CD14-positive monocyte (primary cell): ENCODE data around the gene ACTG1. TPM values are rescaled to one million over a fixed set of nuclear protein-coding genes. Genes with fewer than 3 reads are reported as not detected.

Experiments
- DNase-seq, 3 donors: peaks; one replicate each; pipeline ENCODE4 v3.0.0-alpha.2; 2011 to 2022
- H2AFZ ChIP-seq: 2 replicates; pipeline ENCODE4 v1.6.0; 2012; ENCODE audit warnings: mild to moderate bottlenecking, low read depth, low read length, inconsistent platforms; ENCODE audit not compliant: insufficient read depth, poor library complexity, severe bottlenecking
- H3K27ac ChIP-seq, 2 donors: 1 replicate in 1 of 2; 2 replicates in 1 of 2; pipeline ENCODE4 v1.5.1; 2012 to 2013; ENCODE audit warnings: low read length in 2 of 2, control low read depth in 1 of 2, inconsistent platforms in 1 of 2, low read depth in 1 of 2, mild to moderate bottlenecking in 1 of 2
- H3K27me3 ChIP-seq, 2 donors: one replicate each; pipeline versions ENCODE4 v1.6.0 to v1.6.1; 2011 to 2013; ENCODE audit warnings: low read length in 2 of 2; ENCODE audit not compliant: control insufficient read depth in 2 of 2, insufficient read depth in 2 of 2
- H3K36me3 ChIP-seq, 2 donors: replicated peaks in 1 of 2; 1 replicate in 1 of 2; 2 replicates in 1 of 2; pipeline versions ENCODE4 v1.5.1 to v1.6.1; 2012 to 2013; ENCODE audit warnings: low read length in 2 of 2, control low read depth in 1 of 2, inconsistent platforms in 1 of 2, mild to moderate bottlenecking in 1 of 2; ENCODE audit not compliant: insufficient read depth in 2 of 2, control insufficient read depth in 1 of 2
- H3K4me1 ChIP-seq, 2 donors: 1 replicate in 1 of 2; 2 replicates in 1 of 2; pipeline versions ENCODE4 v1.5.1 to v1.6.1; 2012 to 2013; ENCODE audit warnings: low read length in 2 of 2, control low read depth in 1 of 2, inconsistent platforms in 1 of 2, mild to moderate bottlenecking in 1 of 2, moderate library complexity in 1 of 2; ENCODE audit not compliant: insufficient read depth in 2 of 2, control insufficient read depth in 1 of 2
- H3K4me2 ChIP-seq: replicated peaks from 2 replicates; pipeline ENCODE3; 2012; ENCODE audit warnings: low read length, moderate library complexity, mild to moderate bottlenecking; ENCODE audit not compliant: poor library complexity, severe bottlenecking; ENCODE audit errors: extremely low read depth
- H3K4me3 ChIP-seq, 3 experiments: fragments of 200-600 bp in 1 of 3; sonication (generic) in 1 of 3; replicated peaks in 1 of 3; 1 replicate in 2 of 3; 2 replicates in 1 of 3; pipeline ENCODE4 v1.5.1; 2011 to 2013; ENCODE audit warnings: low read length in 3 of 3, mild to moderate bottlenecking in 3 of 3, control low read depth in 2 of 3, low read depth in 2 of 3, inconsistent platforms in 1 of 3, moderate library complexity in 1 of 3
- H3K79me2 ChIP-seq: 2 replicates; pipeline ENCODE4 v1.6.0; 2012; ENCODE audit warnings: mild to moderate bottlenecking, control low read depth, inconsistent platforms, low read length, moderate library complexity; ENCODE audit not compliant: insufficient read depth
- H3K9ac ChIP-seq: 2 replicates; pipeline ENCODE4 v1.6.0; 2017; ENCODE audit warnings: low read length, mild to moderate bottlenecking; ENCODE audit not compliant: insufficient read depth, poor library complexity, severe bottlenecking
- H3K9me3 ChIP-seq, 2 donors: replicated peaks in 1 of 2; 1 replicate in 1 of 2; 2 replicates in 1 of 2; pipeline versions ENCODE4 v1.5.1 to v1.6.1; 2012 to 2013; ENCODE audit warnings: low read length in 2 of 2, control low read depth in 1 of 2; ENCODE audit not compliant: control insufficient read depth in 1 of 2, insufficient read depth in 1 of 2
- H4K20me1 ChIP-seq: 2 replicates; pipeline ENCODE4 v1.6.0; 2012; ENCODE audit warnings: mild to moderate bottlenecking, low read length, control low read depth, moderate library complexity; ENCODE audit not compliant: insufficient read depth
- H3K27ac Mint-ChIP-seq, 7 donors: one replicate each; pipeline ENCODE4 v1.8.0; 2020; ENCODE audit warnings: mild to moderate bottlenecking in 7 of 7, mixed read lengths in 7 of 7, moderate library complexity in 6 of 7, inconsistent platforms in 2 of 7
- H3K27me3 Mint-ChIP-seq, 3 donors: one replicate each; pipeline ENCODE4 v1.8.0; 2021 to 2022; ENCODE audit warnings: low read depth in 3 of 3, mild to moderate bottlenecking in 3 of 3, mixed read lengths in 3 of 3, moderate library complexity in 3 of 3, inconsistent platforms in 1 of 3
- H3K36me3 Mint-ChIP-seq, 2 donors: one replicate each; pipeline ENCODE4 v1.8.0; 2020; ENCODE audit warnings: mixed read lengths in 2 of 2, inconsistent platforms in 1 of 2, mild to moderate bottlenecking in 1 of 2
- H3K4me1 Mint-ChIP-seq: one replicate; pipeline ENCODE4 v1.8.0; 2020; ENCODE audit warnings: mild to moderate bottlenecking, mixed read lengths
- H3K4me3 Mint-ChIP-seq, 2 donors: one replicate each; pipeline ENCODE4 v1.8.0; 2020; ENCODE audit warnings: mild to moderate bottlenecking in 2 of 2, mixed read lengths in 2 of 2, moderate library complexity in 1 of 2
- H3K9me3 Mint-ChIP-seq, 7 donors: one replicate each; pipeline ENCODE4 v1.8.0; 2020 to 2022; ENCODE audit warnings: mixed read lengths in 7 of 7, mild to moderate bottlenecking in 6 of 7, moderate library complexity in 6 of 7, inconsistent platforms in 2 of 7
- WGBS: methylation state at CpG from one replicate; pipeline ENCODE4 v1.1.5; 2013; ENCODE audit warnings: missing lambda C conversion rate; ENCODE audit not compliant: insufficient coverage; 5-methylcytosine and 5-hydroxymethylcytosine counted together
- intact Hi-C, 2 donors: fragments of 100-400 bp; cut with micrococcal nuclease; formaldehyde crosslinking; loops; one replicate each; pipeline versions ENCODE4 v1.15.0 to v1.15.1; 2023
- polyA plus RNA-seq, 3 donors: library from polyadenylated mRNA; depleted of rRNA in 1 of 3; unstranded in 2 of 3; stranded (reverse) in 1 of 3; fragments of 300-500 nt in 2 of 3; fragments of >200 nt in 1 of 3; fragmentation: Illumina TruSeq in 2 of 3; gene quantifications; 1 replicate in 2 of 3; 2 replicates in 1 of 3; pipeline ENCODE4 v1.2.3, GENCODE V29; 2012 to 2021
- TF ChIP-seq, protein P1 (sequence below): fragments of 200-600 bp; IDR thresholded peaks from one replicate; pipeline ENCODE4 v1.8.0; 2022; ENCODE audit warnings: antibody characterized with exemption, mild to moderate bottlenecking

ACTG1 gene
- polyA plus RNA-seq, 3 donors: 1,133 to 3,195 (median 1,620) TPM

DNA sequence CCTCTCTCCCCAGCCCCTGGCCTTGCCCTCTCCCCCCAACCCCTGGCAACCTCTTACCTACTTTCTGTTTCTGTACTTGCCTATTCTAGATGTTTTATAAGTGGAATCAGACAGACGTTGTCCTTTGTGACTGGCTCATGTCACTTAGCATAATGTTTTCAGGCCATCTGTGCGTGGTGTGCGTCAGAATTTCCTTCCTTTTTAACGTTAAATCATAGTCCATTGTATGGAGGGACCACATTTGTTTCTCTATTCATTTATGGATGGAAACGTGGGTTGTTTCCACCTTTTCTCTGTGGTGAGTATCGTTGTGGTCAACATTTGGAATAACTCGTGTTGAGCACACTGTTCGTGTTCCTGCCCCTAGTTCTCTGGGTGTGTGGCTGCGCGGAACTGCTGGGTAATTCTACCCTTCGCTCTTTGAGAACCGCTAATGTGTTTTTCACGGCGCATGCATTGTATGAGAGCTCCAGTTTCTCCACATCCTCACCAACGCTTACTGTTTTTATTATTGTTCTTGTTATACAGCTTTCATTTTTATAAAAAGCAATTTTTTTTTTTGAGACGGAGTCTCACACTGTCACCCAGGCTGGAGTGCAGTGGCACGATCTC is 26.3 kb downstream of the ACTG1 start:
- H4K20me1 ChIP-seq: no peaks in the 10 kb centered on the region
- H3K4me3 ChIP-seq: no peak overlapping the region
- H3K9me3 ChIP-seq: no peaks in the 10 kb centered on the region
- H3K27me3 Mint-ChIP-seq: peaks cover 16 to 39% (median 29%) of the 10 kb centered on the region in 3 donors
- H2AFZ ChIP-seq: no peak overlapping the region
- peaks cover 46 to 62% of the 10 kb centered on the region in 2 donors for H3K4me1 ChIP-seq
- intact Hi-C loops: loop anchor here (2.0 to 10.0 kb wide), 2 partner anchors 24 to 202 kb away; no protein-coding TSS in a partner anchor
- H3K27me3 ChIP-seq: peaks cover 0 to 24% of the 10 kb centered on the region in 2 donors
- H3K27ac ChIP-seq: no peak overlapping the region
- H3K4me2 ChIP-seq: peak overlapping the region; percentile 11
- H3K9me3 Mint-ChIP-seq: peaks cover 0 to 5% (median 0%) of the 10 kb centered on the region in 7 donors
- H3K4me1 Mint-ChIP-seq: peaks cover 41% of the 10 kb centered on the region
- H3K9ac ChIP-seq: no peak overlapping the region
- peak overlapping the region in 2 of 7 donors; percentile 17 to 45 for H3K27ac Mint-ChIP-seq
- DNase-seq: peak; percentile 21 to 46 (median 25)
- no peaks in the 10 kb centered on the region for H3K36me3 Mint-ChIP-seq
- TF ChIP-seq, protein P1, sequence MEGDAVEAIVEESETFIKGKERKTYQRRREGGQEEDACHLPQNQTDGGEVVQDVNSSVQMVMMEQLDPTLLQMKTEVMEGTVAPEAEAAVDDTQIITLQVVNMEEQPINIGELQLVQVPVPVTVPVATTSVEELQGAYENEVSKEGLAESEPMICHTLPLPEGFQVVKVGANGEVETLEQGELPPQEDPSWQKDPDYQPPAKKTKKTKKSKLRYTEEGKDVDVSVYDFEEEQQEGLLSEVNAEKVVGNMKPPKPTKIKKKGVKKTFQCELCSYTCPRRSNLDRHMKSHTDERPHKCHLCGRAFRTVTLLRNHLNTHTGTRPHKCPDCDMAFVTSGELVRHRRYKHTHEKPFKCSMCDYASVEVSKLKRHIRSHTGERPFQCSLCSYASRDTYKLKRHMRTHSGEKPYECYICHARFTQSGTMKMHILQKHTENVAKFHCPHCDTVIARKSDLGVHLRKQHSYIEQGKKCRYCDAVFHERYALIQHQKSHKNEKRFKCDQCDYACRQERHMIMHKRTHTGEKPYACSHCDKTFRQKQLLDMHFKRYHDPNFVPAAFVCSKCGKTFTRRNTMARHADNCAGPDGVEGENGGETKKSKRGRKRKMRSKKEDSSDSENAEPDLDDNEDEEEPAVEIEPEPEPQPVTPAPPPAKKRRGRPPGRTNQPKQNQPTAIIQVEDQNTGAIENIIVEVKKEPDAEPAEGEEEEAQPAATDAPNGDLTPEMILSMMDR: no peak
- peak overlapping the region; percentile 49 to 55 for H3K4me3 Mint-ChIP-seq
- H3K36me3 ChIP-seq: no peaks in the 10 kb centered on the region
- no peaks in the 10 kb centered on the region for H3K79me2 ChIP-seq
- WGBS: 94% methylated on average over 2 of the region's 17 CpGs

DNA sequence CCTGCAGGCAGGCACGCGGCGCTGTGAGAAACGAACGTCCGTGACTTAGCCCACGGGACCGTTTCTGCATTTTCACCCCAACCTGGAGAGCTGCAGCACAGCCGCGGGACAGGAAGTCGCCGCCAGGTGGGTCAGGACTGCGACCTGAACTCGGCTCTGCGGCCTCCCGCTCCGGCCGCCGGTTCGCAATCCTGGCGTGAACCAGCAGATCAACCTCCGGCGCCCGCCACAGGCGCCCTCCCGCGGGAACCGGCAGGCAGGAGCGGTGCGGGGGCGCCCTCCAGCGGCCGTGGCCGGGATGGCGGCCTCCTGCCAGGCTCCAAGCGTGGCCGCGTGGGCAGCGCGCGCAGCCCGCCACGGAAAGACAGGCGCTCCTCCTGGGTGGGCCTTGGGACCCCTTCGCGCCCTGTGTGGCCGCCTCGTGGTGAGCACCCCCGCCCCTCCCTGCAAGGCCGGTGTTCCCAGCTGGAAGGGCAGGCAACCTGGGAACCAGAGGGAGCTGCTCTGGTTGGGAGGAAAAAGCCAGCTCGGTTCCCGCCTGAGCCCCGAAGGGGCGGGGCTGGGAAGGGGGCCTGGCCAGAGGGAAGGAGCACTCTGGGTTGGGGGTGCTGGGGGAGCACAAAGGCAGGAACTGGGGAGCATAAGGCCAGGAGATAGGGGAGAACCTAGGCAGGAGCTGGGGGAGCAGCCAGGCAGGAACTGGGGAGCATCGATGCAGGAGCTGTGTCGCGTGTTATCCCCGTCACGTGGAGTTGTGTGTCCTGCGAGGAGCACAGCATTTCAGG is 28.2 kb downstream of the ACTG1 start:
- Mint-ChIP-seq H3K27ac (no peak overlapping the region), H3K36me3 (no peaks in the 10 kb centered on the region), H3K27me3 (peaks cover 18 to 38% (median 24%) of the 10 kb centered on the region in 3 donors), H3K4me1 (peaks cover 41% of the 10 kb centered on the region), H3K4me3 (peak overlapping the region; percentile 62 to 64), H3K9me3 (peaks cover 0 to 9% (median 0%) of the 10 kb centered on the region in 7 donors)
- 6% methylated on average over 59 of the region's 60 CpGs for WGBS
- Histone ChIP-seq H3K27ac (no peak overlapping the region), H2AFZ (peak overlapping the region; percentile 89), H3K27me3 (peaks cover 0 to 30% of the 10 kb centered on the region in 2 donors), H3K4me2 (peak overlapping the region; percentile 94), H3K36me3 (no peaks in the 10 kb centered on the region), H3K9ac (peak overlapping the region; percentile 40), H3K4me3 (peak overlapping the region; percentile 6 to 76 (median 11)), H3K4me1 (peaks cover 50 to 69% of the 10 kb centered on the region in 2 donors), H3K9me3 (no peaks in the 10 kb centered on the region), H4K20me1 (no peaks in the 10 kb centered on the region), H3K79me2 (no peaks in the 10 kb centered on the region)
- TF ChIP-seq, protein P1: peak; percentile 98
- peak; percentile 72 to 78 (median 75) for DNase-seq
- intact Hi-C loops: loop anchor here (1.0 to 10.0 kb wide), 9 partner anchors 52 to 342 kb away; no protein-coding TSS in a partner anchor
